Lower lobe of right lung (tissue), 2 donors: ENCODE data around the gene KBTBD8. TPM values are rescaled to one million over a fixed set of nuclear protein-coding genes. Genes with fewer than 3 reads are reported as not detected.

Experiments
- ATAC-seq, 2 donors: fragments of 200-7000 bp; cut with Tn5 transposase; one replicate each; pipeline ENCODE4 v1.9.1; 2020 to 2022; ENCODE audit warnings: mild to moderate bottlenecking in 2 of 2, moderate library complexity in 2 of 2
- DNase-seq: peaks from one replicate; pipeline ENCODE4 v3.0.0-alpha.2; 2020
- H3K27ac ChIP-seq: fragments of 200-600 bp; one replicate; pipeline ENCODE4 v1.8.0; 2022
- H3K27me3 ChIP-seq: fragments of 200-600 bp; one replicate; pipeline ENCODE4 v1.8.0; 2022; ENCODE audit warnings: low read depth
- H3K36me3 ChIP-seq: fragments of 200-600 bp; one replicate; pipeline ENCODE4 v1.8.0; 2022; ENCODE audit warnings: mild to moderate bottlenecking
- H3K4me1 ChIP-seq: fragments of 200-600 bp; one replicate; pipeline ENCODE4 v1.8.0; 2022
- H3K4me3 ChIP-seq: fragments of 200-600 bp; one replicate; pipeline ENCODE4 v1.8.0; 2022; ENCODE audit warnings: mild to moderate bottlenecking
- H3K9me3 ChIP-seq: fragments of 200-600 bp; one replicate; pipeline ENCODE4 v1.8.0; 2022
- CTCF ChIP-seq: fragments of 200-600 bp; IDR thresholded peaks from one replicate; pipeline ENCODE4 v1.8.0; 2022; ENCODE audit warnings: antibody characterized with exemption, mild to moderate bottlenecking
- intact Hi-C: fragments of 100-400 bp; cut with DNase I; formaldehyde crosslinking; loops from one replicate; pipeline ENCODE4 v1.11.0; 2022
- total RNA-seq: library from RNA; stranded (reverse); fragmentation: NEBNext Ultra II Directional; extraction: Animal tissue kit (Norgen Biotek cat#: 25700); gene quantifications from one replicate; pipeline ENCODE4 v1.2.1, GENCODE V29; 2021
- donor health status: DM: no; HTN: yes; CAD: no; lungs with severe emphysema.

The KBTBD8 gene
- total RNA-seq, 1 donor from 2014 or later = 5.8 TPM

- intact Hi-C loops = no loop called here
- no peaks in the 10 kb centered on the region for H3K9me3 ChIP-seq
- no peak for TF ChIP-seq CTCF
- no peaks in the 10 kb centered on the region for H3K36me3 ChIP-seq
- no peak for DNase-seq
- ATAC-seq = no peak
- no peak overlapping the region for H3K4me3 ChIP-seq
- H3K27ac ChIP-seq = no peak overlapping the region
- H3K27me3 ChIP-seq = no peaks in the 10 kb centered on the region
- no peaks in the 10 kb centered on the region for H3K4me1 ChIP-seq
Measured at GRCh38 chr3:66956742-66957141, 41.4 kb upstream of the KBTBD8 start.

- intact Hi-C loops = no loop called here
- Histone ChIP-seq H3K9me3 (no peaks in the 10 kb centered on the region), H3K4me1 (no peaks in the 10 kb centered on the region), H3K27me3 (no peaks in the 10 kb centered on the region), H3K27ac (no peak overlapping the region), H3K36me3 (no peaks in the 10 kb centered on the region), H3K4me3 (no peak overlapping the region)
- ATAC-seq (no peak), DNase-seq (no peak)
- TF ChIP-seq CTCF = no peak
Measured at GRCh38 chr3:66957367-66957766, 40.7 kb upstream of the KBTBD8 start.

GRCh38 chr3:66958067-66958466, 40.0 kb upstream of the KBTBD8 start:
- Histone ChIP-seq H3K36me3 (no peaks in the 10 kb centered on the region), H3K9me3 (no peaks in the 10 kb centered on the region), H3K4me3 (no peak overlapping the region), H3K27me3 (no peaks in the 10 kb centered on the region), H3K27ac (no peak overlapping the region), H3K4me1 (no peaks in the 10 kb centered on the region)
- TF ChIP-seq CTCF = no peak
- no peak for ATAC-seq
- no peak for DNase-seq
- intact Hi-C loops = no loop called here

- ATAC-seq = no peak
Measured at GRCh38 chr3:66962664-66963063, 35.4 kb upstream of the KBTBD8 start.

GRCh38 chr3:66971245-66971644, 26.9 kb upstream of the KBTBD8 start:
- no peak for ATAC-seq
- no peak overlapping the region for H3K27ac ChIP-seq
- no peak for DNase-seq
- peaks cover 5% of the 10 kb centered on the region for H3K4me1 ChIP-seq
- no peaks in the 10 kb centered on the region for H3K36me3 ChIP-seq
- H3K4me3 ChIP-seq = no peak overlapping the region
- intact Hi-C loops = loop anchor here (10.0 kb wide), 1 partner anchor 64 kb away; no protein-coding TSS in a partner anchor
- H3K9me3 ChIP-seq = no peaks in the 10 kb centered on the region
- no peak for TF ChIP-seq CTCF
- no peaks in the 10 kb centered on the region for H3K27me3 ChIP-seq

More at GRCh38 chr3:66962664-66963063, 35.4 kb upstream of the KBTBD8 start:
- Histone ChIP-seq H3K36me3 (no peaks in the 10 kb centered on the region), H3K4me1 (no peaks in the 10 kb centered on the region), H3K27me3 (no peaks in the 10 kb centered on the region), H3K27ac (no peak overlapping the region), H3K9me3 (no peaks in the 10 kb centered on the region), H3K4me3 (no peak overlapping the region)
- no peak for TF ChIP-seq CTCF
- intact Hi-C loops = no loop called here
- DNase-seq = no peak
